Jurkat, Clone E6-1 (cell line): ENCODE results near the gene LIMA1.

Source experiments
- DNase-seq: peaks from one replicate; pipeline ENCODE4 v3.0.0-alpha.2; 2011; ENCODE audit warnings: low read depth, low spot score
- H3K4me3 ChIP-seq: 2 replicates; pipeline ENCODE4 v1.5.1; 2011; ENCODE audit warnings: mild to moderate bottlenecking, low read length, control low read depth, moderate library complexity

Gene LIMA1

DNA sequence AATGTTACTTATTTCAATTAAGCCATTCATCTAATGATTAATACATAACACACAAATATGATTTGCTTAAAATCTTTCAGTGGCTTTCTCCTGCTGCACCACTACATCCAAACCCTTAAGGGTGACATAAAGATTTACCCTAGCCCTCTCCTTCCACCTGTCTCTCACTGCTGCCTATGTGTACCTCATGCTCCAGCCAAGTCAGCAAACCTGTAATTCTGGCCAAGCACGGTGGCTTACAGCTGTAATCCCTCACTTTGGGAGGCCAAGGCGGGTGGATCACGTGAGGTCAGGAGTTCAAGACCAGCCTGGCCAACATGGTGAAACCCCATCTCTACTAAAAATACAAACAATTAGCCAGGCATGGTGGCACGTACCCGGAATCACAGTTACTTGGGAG, 84.5 kb downstream of the LIMA1 start:
- H3K4me3 ChIP-seq: no peak overlapping the region
- DNase-seq: no peak

DNA sequence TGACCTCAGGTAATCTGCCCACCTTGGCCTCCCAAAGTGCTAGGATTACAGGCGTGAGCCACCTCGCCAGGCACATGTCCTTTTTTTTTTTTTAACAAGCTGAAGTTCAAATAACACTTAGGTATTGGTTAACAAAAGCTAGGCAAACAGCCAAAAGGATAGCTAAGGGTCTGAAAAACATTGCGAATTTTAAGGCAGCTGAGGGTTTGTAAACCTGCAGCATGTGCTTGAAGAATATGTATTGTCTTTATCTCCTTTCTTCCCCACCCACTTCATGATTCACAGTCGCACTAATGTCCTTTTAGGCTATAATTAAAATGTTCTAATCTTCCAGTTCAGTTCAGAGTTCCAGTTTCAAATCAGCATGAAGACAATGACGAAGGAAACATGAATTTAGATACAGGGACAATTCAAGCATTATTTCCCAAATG, 86.0 kb downstream of the LIMA1 start:
- DNase-seq: no peak
- H3K4me3 ChIP-seq: no peak overlapping the region

DNA sequence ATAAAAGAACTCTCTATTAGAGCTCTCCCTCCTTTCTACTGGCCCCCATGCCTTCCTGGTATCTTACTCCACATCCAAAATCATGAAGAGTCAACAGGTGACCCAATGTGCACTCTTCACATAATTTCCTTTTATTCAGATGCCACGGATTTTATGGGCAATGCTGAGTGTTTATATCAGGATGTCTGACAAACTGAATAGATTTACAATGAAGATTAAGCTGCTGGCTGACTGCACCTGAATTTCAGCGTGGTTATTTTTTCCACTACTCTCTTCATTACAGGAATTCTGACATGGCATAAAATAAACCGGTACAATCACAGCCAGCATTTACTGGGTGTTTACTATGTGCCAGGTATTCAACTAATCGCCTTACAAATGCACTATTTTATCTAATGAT, 86.8 kb downstream of the LIMA1 start:
- H3K4me3 ChIP-seq: no peak overlapping the region
- no peak for DNase-seq

DNA sequence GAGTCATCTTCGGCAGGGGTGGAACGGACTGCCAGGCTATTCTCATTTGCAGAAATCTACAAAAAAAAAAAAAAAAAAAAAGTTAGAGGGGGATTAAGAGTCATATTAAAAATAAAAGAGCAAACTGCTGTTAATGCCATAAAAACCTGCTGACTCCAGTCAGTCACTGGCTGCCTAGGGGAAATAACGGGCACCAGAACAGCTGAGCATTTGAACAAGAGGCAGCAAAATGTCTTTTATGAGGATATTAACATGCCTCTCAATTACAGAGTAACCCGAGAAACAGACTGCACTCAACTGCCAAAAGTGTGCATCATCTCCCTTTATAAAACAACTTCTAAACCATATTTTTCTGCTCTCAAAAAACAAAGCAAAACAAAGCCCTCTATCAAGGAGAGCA, 87.5 kb downstream of the LIMA1 start:
- no peak for DNase-seq
- H3K4me3 ChIP-seq: no peak overlapping the region

DNA sequence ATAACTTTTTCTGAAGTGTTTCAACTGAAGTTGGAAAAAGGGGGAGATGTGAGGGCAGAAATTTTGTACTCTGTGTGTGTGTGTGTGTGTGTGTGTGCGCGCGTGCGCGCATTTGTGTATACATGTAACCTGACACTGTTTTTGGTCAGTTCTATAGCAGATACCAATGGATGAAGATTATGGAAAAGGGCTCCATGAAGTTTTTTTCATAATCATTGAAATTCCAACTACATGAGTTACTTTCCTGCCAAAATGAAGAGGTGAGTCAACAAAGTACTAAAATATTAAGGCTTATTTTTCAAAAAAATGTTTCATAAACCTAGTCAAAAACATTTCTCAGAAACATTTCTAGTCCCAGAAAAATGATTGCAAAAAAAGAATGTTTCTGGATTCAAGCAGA, 90.4 kb downstream of the LIMA1 start:
- no peak overlapping the region for H3K4me3 ChIP-seq
- DNase-seq: no peak

DNA sequence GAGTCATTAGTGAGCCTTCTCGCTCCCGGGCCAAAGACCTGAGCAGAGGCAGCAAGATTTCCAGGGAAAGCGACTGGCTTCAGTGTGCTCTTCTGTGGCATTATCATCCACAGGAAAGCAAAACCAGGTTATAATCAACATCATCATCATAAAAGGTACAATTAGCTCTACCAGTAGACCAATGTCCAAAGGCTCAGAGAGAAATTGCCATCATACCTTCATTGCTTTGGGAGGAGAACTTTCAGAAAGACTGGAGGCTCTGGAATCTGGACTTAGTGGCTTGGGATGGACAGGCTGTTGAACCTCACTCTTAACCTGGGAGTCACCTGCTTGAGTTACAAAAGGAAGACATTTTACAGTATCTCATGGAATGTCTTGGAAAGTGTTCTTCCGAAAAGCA, 91.1 kb downstream of the LIMA1 start:
- DNase-seq: no peak
- no peak overlapping the region for H3K4me3 ChIP-seq

DNA sequence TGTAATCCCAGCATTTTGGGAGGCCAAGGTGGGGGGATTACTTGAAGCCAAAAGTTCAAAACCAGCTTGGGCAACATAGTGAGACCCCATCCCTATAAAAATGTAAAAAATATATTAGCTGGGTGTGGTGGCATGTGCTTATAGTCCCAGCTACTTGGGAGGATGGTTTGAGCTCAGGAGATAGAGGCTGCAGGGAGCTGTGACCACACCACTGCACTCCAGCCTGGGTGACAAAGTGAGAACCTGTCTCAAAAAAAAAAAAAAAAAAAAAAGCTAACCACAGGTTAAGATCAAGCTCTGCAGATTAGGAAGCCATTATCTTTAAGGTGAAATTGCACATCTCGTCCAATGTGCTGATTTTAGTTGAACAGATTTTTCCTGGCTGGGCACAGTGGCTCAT, 92.5 kb downstream of the LIMA1 start:
- H3K4me3 ChIP-seq: no peak overlapping the region
- DNase-seq: no peak

DNA sequence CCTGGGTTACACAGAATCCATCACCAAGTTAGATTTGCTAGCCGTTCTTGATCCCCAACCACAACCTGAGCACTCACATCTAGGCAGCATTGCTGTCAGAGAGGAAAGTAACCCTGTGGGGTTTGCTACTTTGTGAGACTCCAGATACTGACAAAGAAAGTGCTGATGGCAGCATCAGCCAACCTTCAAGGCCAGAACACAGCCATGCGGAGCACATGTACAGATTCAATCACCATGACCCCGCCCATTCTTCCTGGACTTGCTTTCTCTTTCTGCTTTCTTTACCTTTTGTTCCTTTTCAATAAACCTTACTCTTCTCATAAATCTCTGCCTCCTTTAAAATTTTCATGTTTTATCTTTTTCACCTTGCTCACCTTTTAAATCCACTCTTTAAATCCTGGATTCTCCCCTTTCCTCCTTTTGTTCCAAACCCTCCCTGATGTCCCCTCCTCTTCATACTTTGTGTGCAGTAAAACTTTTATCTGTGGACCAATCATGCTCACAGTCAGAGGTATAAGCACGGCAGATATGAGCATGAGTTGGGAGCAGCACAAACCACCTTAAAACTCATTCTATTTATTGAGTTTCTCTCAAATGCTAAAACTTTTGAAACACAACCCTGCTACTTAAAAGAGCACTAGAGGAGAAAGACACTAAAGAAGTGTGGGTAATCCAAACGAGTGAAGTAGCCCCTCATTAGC, 94.3 kb downstream of the LIMA1 start:
- no peak for DNase-seq

DNA sequence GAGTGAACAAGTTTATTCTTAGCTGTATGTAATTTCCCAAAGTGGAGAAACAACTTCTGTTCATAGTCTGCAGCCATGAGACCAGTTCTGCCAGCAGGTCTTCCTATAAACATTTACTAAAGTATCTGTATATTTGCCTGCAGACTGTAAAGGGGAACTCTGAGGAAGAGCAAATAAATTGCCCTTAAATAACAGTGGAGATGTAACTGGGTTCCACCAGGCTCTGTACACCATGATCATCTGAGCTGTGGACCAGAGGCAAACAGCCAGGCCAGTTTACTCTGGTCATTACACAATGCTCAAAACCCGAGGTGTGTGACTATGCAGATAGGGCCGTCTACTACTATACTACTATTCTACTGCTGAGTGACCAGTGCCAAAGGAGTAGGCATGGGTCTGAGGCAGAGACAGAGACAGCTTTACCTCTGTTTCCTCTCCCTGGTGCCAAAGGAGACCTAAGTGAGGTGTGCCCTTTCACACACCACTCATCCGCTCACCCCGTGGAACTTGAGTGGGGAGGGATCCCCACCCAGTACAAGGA, 95.0 kb downstream of the LIMA1 start:
- no peak overlapping the region for H3K4me3 ChIP-seq

More for the DNA sequence above, 94.3 kb downstream of the LIMA1 start:
- H3K4me3 ChIP-seq: no peak overlapping the region

DNA sequence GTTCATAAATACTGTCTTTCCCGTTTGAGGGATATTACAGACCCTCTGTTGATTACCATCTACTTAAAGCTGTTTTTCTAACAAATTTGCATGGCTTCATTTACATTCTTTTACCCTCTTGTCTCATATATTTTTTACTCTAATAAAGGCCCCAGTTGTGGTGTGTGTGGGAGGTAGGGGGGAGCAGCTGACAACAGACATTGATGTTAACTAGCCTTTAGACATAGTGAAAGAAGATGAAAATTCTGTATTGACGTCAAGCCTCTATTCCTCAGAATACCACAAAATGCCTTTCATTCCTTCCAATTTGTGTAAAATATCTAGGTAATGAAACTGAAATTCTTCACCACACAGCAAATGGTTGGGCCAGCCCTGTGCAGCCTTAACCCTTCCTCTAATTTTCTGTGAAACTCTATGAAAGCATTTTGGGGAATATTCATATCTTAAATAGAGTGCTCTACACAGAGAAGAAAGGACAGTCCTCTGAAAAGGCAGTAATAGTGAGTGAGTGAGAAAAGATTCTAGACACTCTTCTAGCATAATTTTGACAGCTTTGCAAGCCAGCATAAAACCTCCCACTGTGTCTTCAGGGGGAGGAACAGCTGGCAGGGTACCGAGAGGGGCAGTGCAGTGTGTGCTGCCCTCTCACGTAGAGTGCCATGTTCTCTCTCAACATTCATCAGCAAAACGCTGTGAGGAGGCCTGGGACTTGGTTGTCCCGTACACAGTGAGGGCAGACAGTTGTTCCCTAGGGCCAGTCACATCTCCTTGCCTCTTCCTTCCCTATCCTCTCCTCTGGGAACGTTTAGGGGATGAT, 96.0 kb downstream of the LIMA1 start:
- H3K4me3 ChIP-seq: no peak overlapping the region
- no peak for DNase-seq

More for the DNA sequence above, 95.0 kb downstream of the LIMA1 start:
- DNase-seq: no peak

DNA sequence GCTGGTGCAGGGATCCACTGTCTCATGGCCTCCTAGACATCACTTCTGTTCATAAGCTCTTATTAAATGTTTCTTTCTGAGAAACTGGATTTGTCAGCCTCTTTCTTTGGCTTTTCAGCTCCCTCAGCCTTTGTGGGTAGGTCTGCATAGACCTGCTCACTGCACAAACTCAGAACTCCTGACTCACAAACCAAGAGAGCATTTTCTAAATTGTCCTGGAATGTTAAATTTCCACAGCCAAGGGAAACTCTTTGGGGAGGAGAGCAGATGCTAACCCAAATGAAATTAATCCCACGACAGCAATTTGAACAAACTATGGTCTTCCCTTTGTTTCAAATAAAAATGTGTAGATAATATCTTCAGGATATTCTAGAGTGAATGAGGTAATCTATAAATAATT, 96.6 kb downstream of the LIMA1 start:
- no peak overlapping the region for H3K4me3 ChIP-seq
- DNase-seq: no peak

DNA sequence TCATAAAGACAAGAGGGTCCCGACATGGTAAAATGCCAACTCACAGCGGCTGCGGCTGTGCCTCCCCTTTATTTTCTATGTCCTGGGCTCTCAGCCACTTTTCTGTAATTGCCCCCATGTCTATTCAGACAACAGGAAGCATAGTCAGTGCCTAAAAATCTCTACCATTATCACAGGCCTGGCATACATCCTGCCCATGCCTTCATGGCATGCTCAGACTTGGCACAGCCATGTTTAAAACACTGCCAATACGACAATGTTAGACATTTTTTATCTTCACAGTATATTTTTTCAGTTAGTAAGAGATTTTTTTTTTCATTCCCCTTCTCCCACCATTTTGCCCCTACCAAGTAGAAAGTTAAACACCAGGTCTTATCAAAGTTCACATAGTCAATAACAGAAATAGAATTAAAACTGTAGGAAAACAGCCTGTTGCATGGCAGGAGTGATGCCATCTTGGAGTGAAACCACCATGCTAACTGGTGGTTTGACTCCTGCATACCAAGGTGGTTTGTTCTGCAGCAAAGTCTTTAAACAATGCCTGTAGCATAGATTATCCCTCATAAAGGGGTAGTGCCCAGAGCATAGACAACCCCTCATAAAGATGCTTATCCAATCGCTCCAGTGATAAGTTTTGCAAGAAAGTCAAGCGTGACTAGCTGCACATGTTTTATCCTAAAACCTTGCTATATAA, 97.2 kb downstream of the LIMA1 start:
- DNase-seq: no peak
- no peak overlapping the region for H3K4me3 ChIP-seq

DNA sequence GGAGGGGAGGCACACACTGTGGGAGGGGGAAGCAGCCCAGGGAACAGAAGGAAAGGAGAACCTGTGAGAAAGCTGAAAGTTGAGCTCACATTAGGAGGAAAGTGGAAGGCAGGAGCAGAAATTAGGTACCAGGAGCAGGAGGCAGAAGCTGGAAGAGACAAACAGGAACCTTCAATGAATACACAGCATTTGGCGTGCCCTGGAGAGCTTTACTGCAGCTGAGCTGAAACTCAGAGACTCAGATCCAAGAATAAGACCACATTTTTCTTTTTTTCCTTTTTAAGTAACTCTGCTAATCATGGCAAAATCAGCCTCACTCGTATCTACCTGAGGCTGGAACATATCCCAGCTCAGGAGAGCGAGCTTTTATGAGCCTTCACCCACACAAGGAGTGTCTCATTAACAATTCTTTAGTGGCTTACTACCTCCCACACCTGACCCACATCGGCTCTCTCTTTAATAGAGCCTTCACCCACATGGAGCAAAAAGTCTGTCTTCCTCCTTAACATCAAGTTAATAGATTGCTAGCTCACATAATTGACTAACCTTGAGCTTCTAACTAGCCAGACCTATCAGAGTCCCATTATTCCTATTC, 97.9 kb downstream of the LIMA1 start:
- DNase-seq: no peak
- H3K4me3 ChIP-seq: no peak overlapping the region

DNA sequence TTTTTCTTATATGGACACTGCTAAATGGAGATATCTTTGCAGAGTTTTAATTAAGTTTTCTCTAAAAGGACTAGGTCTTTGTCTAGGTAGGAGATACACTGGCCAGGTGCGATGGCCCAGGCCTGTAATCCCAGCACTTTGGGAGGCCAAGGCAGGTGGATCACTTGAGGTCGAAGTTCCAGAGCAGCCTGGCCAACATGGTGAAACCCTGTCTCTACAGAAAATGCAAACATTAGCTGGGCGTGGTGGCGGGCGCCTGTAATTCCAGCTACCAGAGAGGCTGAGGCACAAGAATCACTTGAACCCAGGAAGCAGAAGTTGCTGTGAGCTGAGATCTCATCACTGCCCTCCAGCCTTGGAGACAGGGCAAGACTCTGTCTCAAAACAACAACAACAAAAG, 99.1 kb downstream of the LIMA1 start:
- no peak for DNase-seq
- no peak overlapping the region for H3K4me3 ChIP-seq

DNA sequence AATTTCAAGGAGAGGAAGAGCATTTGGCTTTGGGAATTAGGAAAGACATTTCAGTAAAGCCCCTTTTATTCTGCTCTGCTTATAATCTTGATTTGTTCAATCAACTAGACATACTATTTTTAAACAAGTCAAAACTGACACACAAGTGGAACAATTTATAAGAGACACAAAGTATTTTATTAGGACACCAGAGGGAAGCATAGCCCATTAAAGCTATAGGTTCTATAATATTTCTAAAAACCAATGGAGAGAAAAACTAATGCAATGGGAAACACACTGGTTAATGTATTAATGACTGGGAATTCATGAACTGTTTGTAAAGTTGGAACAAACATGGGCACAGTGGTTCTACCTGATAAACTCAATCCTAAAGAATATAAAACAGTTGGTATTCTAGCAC, 100.9 kb downstream of the LIMA1 start:
- DNase-seq: no peak
- H3K4me3 ChIP-seq: no peak overlapping the region

DNA sequence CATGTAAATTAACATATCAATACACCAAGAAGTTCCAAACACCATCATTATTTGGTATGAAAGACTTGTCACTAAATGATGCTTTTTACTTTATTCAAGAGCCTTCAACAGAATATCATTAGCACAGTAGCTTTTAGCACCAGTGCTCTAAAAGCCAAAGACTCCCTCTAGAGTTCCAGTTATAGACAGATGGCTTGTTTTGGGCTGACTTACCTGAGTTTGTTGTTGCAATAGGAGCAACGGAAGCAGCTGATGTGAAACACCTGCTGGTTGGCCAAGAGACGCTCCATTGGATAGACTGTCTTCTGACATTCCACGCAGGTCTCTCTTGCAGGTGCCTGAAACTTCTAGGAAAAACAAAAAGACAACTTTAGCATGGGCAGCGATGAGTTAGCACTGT, 101.6 kb downstream of the LIMA1 start:
- DNase-seq: no peak
- H3K4me3 ChIP-seq: no peak overlapping the region

DNA sequence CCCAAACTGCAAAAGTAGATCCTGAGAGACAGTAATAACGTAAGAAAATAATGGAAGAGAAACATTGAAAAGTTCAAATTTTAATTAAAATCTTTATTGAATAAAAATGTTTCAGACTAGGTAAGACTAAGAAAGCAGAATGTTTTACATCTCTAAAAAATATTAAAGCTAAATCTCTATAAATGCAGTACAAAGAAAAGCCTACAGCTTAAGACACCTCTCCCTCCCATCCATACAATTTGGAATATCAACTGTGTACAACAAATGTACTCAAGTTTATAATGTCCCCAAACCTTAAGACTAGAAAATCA, 107.6 kb downstream of the LIMA1 start:
- no peak overlapping the region for H3K4me3 ChIP-seq
- no peak for DNase-seq

DNA sequence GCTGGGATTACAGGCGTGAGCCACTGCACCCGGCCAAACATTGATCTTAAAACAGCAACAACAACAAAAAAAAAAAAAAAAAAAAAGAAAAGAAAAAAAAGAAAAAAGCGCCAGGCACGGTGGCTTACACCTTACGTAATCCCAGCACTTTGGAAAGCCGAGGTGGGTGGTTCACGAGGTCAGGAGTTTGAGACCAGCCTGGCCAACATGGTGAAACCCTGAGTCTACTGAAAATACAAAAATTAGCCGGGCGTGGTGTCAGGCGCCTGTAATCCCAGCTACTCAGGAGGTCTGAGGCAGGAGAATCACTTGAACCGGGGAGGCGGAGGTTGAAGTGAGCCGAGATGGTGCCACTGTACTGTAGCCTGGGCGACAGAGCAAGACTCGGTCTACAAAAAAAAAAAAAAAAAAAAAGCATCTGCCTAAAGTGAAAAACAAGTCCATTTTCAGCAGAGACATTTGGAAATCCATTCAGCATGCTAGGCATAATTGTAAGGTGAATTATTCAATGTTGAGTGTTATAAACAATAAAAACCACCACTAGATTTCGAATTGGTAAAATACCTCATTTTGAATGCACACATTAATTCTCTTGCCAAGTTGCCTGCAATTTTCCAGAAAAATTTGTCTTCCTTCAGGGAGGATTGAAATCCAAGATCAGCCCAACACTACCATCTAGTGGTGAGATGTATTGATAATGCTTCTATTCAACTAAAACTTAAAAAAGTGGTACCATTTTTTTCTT, 108.2 kb downstream of the LIMA1 start:
- H3K4me3 ChIP-seq: no peak overlapping the region
- peak; percentile 47 for DNase-seq
